GDM1 (cell line): Measurements from ENCODE around the gene ARHGAP10.
"Not testable (repeated sequence)": the region's sequence is repeated elsewhere in the genome, so short reads cannot be mapped to it uniquely, and the experiment has no call there.

Source experiments
- DNase-seq: peaks from one replicate; lab custom pipeline; 2025; lab: John Stamatoyannopoulos, UW

The ARHGAP10 gene

DNA sequence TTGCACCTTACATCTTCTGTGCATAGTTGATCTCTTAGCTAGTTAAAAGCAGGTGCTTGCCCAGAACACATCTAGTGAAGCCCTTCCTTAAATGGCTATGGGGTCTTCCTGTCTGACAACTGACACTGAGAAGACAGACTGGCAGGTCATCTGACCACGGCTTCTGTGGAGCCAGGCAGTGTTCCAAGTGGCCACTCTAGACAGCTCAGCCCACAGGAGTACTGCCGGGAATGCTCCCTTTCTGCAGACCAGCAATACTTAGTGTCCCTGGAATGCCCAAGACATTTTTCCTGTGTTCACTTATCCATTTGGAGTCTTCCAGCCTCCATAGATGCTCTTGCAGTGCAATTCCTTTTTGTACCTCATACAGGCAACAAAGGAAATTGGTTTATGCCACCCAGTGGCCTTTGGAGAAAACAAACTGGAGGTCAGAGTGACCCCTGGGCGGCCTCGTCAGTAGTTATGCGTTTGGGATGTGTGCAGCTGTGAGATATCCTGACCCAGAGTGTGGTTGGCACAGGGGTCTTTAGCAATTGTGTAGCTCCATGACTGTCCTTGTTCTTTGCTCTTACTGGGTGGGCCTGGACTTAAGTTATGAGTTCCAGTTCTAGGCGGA is 335.5 kb downstream of the ARHGAP10 start:
- no peak for DNase-seq

DNA sequence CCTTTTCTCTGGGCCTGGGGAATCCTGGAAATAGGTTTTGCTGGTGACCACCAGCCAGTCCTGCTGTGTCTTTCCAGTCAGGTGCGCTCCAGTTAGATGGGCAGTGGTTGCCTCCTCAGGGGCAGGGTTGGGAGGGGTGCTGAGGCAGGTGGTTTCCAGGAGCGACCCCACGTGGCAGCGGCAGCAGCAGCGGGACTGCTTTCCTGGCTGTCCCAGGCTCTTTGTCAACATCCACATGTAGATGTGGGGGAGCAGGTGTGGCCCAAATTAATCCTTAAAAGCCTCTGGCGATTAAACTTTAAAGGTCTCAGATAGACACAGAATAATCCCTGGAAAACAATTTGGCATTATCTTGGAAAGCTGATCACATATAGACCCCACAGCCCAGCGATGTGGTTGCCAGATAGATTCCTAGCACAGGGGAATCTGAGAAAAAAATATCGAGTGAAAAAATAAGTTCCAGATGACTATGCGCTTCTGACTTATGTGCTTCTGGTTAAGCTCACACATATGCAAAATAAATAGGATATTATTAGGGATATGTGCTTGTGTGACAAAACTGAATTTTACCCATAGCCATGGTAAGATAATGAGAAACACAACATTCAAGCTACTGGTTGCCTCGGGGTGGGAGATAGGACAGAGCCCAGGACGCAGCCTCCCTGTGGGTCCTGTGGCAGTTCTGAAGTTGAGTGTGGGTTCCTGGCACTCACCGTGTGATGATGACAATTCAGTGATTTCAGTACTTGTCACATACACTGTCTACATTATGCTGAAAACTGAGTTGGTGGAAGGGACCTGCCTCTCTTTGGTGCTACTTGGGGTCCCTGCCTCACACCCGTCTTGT is 336.4 kb downstream of the ARHGAP10 start:
- DNase-seq: no peak

DNA sequence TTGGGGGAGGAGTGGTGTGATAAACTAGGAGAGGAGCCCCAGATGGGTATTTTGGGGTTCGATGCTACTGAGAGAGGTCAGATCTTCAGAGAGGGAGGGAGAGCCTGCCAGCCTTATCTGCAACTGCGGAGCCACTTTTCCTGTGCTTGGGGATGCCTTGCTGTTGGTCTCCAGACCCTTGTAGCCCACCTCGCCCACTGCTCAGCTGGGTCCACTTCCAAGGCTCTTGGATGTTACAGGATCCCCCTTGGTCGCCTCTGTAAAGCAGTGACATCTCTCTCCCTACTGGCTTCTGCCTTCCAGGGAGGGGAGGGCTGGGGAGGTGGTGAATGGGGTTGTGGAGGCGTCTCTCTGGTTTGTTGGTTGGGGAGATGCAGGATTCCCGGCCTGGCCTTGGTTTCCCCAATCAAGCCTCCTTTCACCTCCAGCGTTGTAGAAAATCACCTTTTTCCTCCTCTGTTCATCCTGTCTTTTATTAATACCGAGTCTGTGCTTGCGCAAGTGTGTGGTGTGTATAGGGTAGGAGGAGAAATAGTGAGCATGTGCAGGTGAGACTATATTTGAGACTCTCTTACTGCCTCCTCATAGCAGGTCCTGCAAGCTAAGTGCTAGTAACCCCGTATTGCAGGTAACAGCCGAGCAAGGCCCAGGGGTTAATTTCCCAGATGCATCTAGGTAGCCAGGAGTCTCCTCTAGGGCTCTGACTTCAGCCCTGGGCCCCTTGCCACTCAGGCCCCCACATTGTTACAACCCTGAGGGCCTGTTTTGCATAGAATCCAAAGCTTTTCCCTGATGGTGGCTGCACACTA is 337.4 kb downstream of the ARHGAP10 start:
- DNase-seq: no peak

DNA sequence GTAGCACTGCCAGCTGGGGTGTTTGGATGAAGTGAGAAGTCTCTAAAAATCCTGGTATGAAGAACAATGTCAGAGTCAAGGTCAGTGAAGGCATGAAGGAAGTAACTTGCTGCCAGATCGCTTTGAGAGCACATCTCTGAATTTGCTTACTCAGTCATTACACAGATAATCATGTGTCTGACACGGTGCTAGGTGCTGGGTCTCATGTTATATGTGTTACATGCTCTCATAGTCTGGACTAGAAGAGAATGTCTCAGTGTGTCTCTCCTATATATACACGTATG is 337.9 kb downstream of the ARHGAP10 start:
- no peak for DNase-seq

GRCh38 chr4:148071009-148071408 is 339.1 kb downstream of the ARHGAP10 start:
- DNase-seq: no peak

- no peak for DNase-seq
Observed at GRCh38 chr4:148072789-148073188, 340.9 kb downstream of the ARHGAP10 start.

DNA sequence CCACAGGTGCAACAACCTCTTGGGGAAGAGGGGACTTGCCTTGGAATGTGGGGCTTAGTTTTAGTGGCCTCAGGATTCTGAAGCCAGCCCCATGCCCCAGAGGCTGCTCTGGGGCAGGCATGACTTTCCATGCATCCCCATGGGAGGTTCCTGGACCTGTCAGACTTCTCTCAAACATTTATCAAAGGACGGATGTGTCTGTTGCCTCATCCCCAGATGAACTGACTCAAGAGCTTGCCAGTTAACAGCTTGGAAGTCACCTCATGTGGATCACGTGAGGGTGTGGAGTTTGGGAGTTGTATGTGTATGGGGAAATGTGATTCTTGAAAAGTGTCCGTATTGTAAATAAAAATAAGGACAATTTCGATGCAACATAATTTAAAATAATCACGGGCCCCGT is 341.5 kb downstream of the ARHGAP10 start:
- no peak for DNase-seq

GRCh38 chr4:148074462-148074861 is 342.6 kb downstream of the ARHGAP10 start:
- no peak for DNase-seq

- DNase-seq: no peak
Observed at GRCh38 chr4:148075438-148075837, 343.6 kb downstream of the ARHGAP10 start.

DNA sequence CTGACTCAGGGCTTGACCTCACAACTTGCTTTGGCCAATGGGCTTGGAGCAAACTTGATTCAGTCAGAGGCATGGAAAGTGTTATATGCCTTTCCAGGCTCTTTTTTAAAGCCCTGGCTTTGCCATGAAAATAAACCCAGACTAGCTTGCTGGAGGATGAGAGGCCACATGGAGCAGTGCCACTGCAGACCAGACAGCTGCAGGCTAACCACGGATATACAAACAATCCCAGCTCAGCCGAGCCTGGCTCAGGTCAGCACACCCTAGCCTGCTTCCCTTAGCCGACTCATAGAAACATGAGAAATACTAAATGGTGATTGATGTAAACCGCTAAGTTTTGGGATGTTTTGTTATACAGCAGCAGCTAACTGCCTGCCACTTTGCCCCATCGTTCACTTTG is 345.1 kb downstream of the ARHGAP10 start:
- no peak for DNase-seq

DNA sequence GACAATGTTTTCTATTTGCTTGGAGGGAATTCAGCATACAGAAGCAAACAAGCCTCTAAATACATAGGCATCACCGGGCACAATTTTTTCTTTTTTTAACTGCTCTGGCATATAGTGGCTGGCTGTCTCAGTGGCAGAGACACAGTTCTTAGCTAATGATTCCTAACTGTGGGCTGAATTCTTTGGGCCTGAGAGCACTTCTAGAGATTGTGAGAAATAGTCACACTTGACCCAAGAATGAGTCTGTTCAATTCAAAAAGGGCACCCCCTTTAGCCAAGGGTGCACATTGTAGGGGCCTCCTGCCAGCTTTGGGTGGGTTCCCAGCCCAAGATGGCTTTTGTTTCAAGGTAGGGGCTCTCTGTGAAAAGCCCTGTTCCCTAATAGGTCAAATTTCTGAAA is 345.7 kb downstream of the ARHGAP10 start:
- no peak for DNase-seq

- DNase-seq: no peak
Observed at GRCh38 chr4:148078061-148078460, 346.2 kb downstream of the ARHGAP10 start.

DNA sequence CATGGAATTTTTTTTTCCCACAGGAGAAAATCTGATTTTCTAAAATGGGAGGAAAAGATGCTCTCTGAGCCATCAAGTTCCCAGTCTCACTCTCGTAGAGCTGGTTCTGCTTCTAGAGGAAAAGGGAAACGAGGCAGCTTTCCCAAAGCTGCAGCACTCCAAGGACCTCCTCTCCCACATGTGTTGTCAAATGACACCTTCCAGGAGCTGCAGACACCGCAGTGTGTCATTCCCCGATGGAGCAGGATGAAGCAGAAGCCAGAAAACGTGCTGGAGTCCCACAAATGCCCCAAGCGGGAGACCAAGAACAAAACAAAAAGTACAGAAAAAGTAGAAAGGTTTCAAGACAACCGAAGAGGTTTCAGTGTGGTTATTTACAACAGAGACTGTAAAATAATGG is 348.1 kb downstream of the ARHGAP10 start:
- no peak for DNase-seq

GRCh38 chr4:148081267-148081666 is 349.4 kb downstream of the ARHGAP10 start:
- no peak for DNase-seq

DNA sequence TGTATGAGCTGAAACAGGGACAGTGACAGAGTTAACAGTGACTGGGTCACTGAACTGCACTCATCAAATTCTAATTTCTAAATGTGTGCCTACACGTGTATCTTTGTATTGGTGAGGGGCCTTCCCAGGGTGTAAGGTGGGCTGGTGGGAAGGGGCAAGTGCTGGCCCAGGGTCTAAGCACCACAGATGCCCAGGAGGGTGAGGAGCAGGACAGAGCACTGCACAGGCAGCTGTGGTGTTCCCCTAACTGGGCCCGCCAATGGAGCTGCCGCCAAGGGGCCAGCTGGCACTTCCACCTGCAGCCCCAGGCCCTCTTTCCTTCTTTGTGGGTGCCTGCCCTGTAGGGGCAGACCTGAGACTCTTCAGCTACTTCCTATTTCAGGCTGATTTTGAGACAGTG is 349.9 kb downstream of the ARHGAP10 start:
- DNase-seq: no peak

DNA sequence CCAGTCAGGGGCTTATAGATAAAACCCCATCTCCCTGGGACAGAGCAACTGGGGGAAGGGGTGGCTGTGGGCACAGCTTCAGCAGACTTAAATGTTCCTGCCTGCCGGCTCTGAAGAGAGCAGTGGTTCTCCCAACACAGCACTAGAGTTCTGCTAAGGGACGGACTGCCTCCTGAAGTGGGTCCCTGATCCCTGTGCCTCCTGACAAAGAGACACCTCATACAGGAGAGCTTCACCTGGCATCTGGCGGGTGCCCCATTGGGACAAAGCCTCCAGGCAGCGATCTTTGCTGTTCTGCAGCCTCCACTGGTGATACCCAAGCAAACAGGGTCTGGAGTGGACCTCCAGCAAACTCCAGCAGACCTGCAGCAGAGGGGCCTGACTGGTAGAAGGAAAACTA is 351.2 kb downstream of the ARHGAP10 start:
- not testable (repeated sequence) for DNase-seq

- no peak for DNase-seq
Observed at GRCh38 chr4:148089624-148090023, 357.7 kb downstream of the ARHGAP10 start.

- no peak for DNase-seq
Observed at GRCh38 chr4:148090029-148090428, 358.1 kb downstream of the ARHGAP10 start.

DNA sequence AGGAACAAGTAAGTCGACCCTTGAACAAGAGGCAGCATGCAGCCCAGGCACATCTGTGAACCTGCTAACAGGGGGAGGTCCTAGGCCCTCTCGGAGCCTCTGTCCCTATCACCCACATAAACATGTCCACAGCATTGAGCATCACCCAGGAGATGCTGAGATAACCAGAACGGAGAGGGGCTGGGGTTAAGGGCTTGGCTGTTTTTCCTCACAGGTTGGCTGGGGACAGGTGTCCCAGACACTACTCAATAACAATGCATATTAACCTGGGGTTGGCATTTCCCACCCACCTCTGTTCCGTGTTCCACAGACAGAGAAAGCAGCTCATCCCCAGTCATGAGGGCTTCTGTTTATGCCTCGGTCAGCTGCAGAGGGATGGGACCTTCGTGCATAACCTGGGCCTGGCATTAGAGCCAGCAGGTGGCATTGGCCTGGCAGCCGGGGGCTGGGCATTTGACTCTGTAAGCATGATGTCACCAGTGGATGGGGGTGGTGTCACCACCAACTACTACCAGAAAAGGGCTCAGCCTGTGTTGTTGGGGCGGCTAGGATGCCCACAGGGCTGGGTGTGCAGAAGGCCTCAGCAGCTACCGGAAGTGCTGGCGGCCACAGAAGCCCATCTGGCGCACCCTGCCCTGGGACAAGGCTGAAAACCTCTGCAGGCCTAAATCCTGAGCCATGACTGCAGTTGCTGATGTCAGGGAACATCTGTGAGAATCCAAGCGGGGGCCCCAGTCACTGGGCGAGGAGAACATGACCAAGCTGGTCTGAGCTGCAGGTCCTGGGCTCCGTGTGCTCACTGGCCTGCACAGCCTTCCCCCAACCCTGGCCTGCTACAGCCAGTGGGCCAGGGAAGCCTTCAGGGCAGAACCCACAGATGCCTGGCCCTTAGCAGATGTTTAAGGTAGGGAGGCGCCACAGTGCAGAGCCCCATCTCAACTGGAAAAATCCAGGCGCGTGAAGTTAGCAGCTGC is 358.9 kb downstream of the ARHGAP10 start:
- DNase-seq: no peak

DNA sequence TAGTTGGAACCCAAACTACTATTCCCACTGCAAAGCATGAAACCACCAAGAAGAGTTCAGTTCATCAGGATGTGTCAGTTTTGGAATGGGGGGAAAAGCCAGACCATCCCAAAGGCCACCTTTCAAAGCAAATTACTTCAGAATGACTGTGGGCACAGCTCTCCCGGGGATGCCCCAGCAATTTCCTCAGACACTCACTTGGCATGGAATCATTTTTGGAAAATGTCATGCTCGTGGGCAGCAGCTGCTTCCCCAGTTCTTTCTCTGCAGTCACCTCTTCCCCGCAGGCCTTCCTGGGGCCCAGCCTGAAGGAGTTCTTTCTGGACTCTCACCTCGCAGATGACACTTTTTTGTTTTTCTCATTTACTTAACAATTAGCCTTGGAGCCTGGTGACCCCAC is 360.0 kb downstream of the ARHGAP10 start:
- no peak for DNase-seq

- no peak for DNase-seq
Observed at GRCh38 chr4:148092316-148093014, 360.6 kb downstream of the ARHGAP10 start.
